SKM-1 treated with dmso at 0.1 percent for 144 hours (cell line): ENCODE measurements around the gene LRRC32.

Experiments
- DNase-seq: peaks from one replicate; lab custom pipeline; 2025; ENCODE audit not compliant: unreplicated experiment; lab: John Stamatoyannopoulos, UW

LRRC32 gene

GRCh38 chr11:76682106-76682505 lies 11.6 kb upstream of the LRRC32 start:
- DNase-seq = no peak

GRCh38 chr11:76680518-76681425 lies 10.2 kb upstream of the LRRC32 start:
- DNase-seq = peak; percentile 65

- peak; percentile 54 for DNase-seq
Measured at GRCh38 chr11:76678321-76678720, 7.8 kb upstream of the LRRC32 start.

- DNase-seq = no peak
Measured at GRCh38 chr11:76677458-76677765, 6.9 kb upstream of the LRRC32 start.

- no peak for DNase-seq
Measured at GRCh38 chr11:76676636-76677457, 6.3 kb upstream of the LRRC32 start.

- no peak for DNase-seq
Measured at GRCh38 chr11:76674517-76675400, 4.2 kb upstream of the LRRC32 start.

GRCh38 chr11:76673176-76674142 lies 2.9 kb upstream of the LRRC32 start:
- no peak for DNase-seq

GRCh38 chr11:76672431-76673175 lies 2.1 kb upstream of the LRRC32 start:
- DNase-seq = no peak

GRCh38 chr11:76671626-76672309 lies 1.2 kb upstream of the LRRC32 start:
- no peak for DNase-seq

- peak; percentile 70 for DNase-seq
Measured at GRCh38 chr11:76671237-76671592, 668 bp upstream of the LRRC32 start.

- no peak for DNase-seq
Measured at GRCh38 chr11:76669901-76670484, 554 bp downstream of the LRRC32 start.

- DNase-seq = no peak
Measured at GRCh38 chr11:76668362-76669155, 2.0 kb downstream of the LRRC32 start.

- no peak for DNase-seq
Measured at GRCh38 chr11:76667856-76668255, 2.7 kb downstream of the LRRC32 start.

GRCh38 chr11:76667271-76667818 lies 3.2 kb downstream of the LRRC32 start:
- no peak for DNase-seq

GRCh38 chr11:76666830-76667229 lies 3.7 kb downstream of the LRRC32 start:
- no peak for DNase-seq

- DNase-seq = no peak
Measured at GRCh38 chr11:76666408-76666807, 4.1 kb downstream of the LRRC32 start.

GRCh38 chr11:76665921-76666351 lies 4.6 kb downstream of the LRRC32 start:
- DNase-seq = no peak
